HPDE6-E6E7 (cell line): Measurements from ENCODE around the gene LDLRAD3.
A peak's percentile ranks its signal among the peaks of the same experiment; 100 is the strongest.

Experiments used
- DNase-seq: peaks from one replicate; pipeline ENCODE4 v3.0.0; 2011; ENCODE audit warnings: missing footprints; ENCODE audit errors: extremely low spot score

LDLRAD3 gene

DNA sequence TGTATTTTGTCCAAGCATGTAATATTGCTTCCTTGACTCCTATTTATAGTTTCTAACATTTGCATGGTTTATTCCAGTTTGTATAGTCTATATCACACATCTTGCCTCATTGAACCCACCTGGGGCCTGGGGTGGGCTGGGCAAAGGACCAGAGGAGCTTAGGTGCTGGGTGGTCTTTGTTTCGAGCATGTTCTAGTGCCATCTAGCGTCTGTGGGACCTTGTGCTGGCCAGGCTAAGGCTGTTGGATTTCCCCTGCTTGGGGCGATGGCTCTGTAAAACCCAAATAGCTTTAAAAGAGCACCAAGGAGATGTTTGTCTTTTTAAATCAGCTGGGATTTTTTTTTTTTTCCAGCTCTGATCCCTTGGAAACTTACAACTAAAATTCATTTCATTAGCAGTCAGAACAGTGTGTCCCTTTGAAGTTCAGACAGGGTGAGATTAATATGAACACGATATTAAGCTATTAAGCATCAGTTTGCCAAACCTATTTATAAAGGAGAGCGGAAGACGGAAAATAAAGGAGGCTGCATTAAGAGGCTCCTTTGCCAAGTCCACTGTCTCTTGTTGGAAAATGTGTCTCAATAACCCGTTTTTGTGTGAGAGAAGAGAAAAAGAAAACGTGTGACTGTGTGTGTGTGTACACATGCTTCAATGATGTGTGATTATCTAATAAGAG lies 188.0 kb downstream of the LDLRAD3 start:
- DNase-seq = no peak

DNA sequence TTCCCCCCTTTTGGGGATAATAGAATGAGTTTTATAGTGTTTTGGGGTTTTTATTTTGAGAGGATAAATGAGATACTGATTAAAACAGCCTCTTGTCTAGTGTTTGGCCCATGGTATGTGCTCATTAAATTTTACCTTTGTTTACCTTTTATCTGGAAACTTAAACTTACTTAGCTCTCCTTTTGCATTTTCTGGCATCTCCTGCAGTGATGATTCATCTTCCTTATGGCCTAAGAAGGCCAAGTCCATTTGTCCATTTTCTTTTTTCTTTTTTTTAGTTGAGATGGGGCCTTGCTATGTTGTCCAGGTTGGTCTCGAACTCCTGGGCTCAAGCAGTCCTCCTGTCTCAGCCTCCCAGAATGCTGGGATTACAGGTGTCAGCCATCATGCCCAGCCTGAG lies 189.1 kb downstream of the LDLRAD3 start:
- DNase-seq = no peak

DNA sequence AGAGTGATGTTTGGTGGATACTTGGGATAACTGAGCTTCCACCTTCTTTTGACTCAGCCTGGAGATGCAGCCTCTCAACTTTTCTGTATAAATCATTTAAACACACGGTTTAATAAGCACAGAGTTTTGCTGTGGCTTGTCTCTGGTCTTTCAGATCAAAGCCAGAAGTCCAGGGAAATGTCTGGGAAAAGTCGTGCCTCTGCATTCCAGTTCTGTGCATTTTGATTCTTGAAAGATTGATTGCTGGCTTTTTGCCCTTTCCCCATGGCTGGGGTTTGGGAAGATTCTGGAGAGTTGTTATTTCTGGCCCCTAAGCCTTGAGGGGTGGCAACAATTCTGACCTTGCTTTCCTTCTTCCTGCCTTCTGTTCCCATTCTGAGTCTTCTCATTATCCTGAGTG lies 191.2 kb downstream of the LDLRAD3 start:
- DNase-seq = no peak

DNA sequence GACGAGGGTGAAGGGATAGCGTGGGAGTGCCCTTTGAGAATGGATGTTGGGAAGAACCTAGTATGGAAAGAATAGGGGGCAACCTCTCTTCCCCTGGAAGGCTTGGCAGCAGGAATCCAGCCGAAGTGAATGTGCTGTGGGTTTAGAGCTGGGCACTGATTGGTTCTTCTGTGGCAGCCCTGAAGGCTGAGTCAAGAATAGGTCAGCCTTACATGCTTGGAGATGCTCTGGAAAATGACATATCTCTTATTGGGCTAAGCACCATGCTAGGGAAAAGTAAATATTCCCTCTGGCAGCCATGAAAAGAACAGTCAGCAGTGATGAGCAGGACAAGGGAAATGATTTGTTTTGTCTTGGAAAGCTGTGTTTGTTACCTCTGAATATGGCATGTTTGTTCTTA lies 195.9 kb downstream of the LDLRAD3 start:
- DNase-seq = no peak

DNA sequence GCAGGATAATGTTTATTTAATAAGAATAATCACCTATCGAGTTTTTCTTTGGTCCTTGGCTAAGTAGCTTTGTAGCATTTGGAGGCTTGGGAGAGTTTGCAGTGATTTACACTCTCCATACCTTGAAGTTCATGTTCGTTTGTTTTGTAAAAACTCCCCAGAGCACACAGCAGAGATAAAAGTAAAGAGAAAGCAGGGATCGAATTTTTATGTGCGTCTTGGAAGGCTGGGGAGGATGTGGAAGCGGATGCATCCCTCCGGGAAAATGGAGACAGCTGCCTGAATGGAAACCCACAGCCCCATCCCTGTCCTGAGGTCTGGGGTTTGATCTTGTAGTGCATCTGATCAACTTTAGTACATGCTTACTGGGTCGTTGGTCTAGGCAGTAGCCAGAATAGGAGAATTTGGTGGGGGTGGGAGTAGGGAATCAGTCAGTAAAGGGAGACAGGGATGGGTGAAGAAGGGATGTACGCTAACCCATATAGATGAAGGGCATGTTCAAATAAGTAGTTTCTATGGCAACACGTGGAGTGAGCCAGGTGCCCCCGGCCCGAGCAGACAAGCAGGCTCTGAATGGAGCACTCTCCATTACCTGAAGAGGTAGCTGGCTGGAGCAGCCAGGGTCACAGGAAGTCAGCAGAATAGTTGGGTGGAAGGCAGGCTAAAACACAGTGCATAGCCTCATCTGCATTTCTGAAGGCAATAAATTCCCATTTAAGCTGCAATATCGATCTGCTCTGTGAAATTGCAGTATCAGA lies 197.5 kb downstream of the LDLRAD3 start:
- no peak for DNase-seq

DNA sequence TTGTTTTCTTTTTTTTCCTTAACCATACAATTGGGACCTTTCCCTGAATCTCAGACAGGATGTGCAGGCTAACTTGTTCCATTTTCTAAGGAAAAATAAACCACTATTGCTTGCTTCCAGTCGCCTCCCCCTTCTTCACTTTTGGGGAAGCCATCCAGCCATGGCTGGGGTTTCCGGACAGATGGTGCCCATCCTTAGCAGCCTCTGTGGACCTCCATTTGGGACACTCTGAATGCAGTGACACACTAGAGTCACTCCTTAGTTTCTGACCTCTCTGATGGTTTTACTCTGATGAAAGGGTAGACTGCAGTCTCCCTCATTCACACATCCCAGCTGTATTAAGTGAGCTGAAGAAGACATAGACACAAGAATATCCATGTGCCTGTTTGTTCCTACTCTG lies 198.1 kb downstream of the LDLRAD3 start:
- no peak for DNase-seq

DNA sequence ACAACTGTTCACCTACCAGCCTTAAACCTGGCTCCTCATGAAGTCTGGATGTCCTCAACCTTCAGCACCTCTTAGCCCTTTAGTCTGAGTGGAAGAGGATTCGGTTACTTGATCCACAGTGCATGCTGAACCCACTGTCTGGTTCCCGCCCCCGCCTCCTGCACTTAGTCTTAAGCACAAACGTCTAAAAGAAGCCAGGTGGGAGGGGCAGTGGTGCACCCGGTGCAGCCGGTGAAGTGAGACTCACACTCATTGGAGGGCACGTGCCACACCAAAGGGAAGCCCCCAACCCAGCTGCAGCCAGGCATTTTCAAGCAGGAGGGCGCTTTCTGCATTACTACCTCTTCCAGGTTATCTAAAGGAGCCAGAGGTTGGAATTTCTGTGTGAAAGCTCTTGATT lies 198.6 kb downstream of the LDLRAD3 start:
- no peak for DNase-seq

DNA sequence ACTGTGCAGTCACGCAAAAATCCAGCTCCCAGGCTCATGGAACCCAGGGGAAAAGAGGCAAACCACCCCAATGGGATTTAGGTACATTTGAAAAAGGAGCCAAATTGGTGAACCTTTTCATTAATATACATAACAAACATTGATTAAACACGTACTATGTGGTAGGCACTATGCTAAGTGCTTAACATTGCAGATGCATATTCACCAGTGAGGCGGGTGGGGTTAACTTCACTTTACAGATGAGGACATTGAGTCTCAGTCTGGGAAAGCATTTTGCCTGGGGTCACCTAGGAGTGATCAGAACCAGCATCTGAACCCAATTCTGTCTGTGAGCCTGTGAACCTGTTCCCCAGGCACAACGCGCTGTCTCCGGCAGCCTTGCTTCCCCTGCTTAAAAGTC lies 199.0 kb downstream of the LDLRAD3 start:
- no peak for DNase-seq

DNA sequence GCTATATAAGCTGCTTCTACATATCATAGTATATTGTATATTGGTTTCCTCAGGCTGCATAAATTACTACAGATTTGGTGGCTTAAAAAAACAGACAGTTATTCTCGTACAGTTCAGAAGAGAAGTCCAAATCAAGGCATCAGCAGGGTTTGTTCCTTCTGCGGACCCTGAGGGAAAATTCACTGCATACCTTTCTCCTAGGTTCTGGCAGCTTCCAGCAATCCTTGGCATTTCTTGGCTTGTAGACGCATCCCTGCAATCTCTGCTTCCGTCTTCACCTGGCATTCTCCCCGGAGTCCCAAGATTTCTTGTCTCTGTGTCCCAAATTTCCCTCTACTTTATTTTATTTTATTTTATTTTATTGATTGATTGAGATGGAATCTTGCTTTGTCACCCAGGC lies 202.6 kb downstream of the LDLRAD3 start:
- no peak for DNase-seq

DNA sequence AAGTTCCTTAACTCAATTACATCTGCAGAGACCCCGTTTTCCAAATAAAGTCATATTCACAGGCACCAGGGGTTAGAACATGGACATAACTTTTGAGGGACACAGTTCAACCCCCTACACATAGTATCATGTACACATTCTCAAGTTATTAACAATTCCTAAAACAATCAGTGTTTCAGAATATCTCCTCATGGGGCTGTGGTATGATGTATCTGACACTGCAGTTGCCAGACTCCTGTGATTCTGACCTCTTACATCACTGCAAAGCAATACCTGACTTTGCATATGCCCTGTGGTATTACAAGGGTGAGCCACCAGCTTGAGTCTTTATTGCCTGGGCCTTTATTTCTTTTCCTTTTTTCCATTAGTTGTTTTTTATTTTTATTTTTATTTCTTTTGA lies 203.6 kb downstream of the LDLRAD3 start:
- no peak for DNase-seq

DNA sequence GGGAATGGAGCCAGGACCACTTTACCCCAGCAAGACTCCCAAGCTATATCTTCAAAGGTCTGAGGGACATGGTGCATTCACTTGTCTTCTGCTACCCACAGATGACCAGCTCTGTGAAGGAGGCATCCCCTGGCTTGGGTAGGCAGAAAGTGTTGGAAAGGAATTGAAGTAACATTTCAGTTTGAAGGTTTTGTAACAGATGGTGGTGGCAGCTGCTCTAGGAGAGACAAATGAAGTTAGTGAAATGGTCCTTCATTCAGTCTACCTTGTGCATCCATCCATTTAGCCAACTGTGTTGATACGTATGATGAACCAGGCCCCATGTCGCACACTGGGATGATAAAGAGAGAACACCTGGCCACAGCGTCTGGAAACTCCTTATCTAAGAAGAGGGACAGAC lies 204.8 kb downstream of the LDLRAD3 start:
- DNase-seq = no peak

DNA sequence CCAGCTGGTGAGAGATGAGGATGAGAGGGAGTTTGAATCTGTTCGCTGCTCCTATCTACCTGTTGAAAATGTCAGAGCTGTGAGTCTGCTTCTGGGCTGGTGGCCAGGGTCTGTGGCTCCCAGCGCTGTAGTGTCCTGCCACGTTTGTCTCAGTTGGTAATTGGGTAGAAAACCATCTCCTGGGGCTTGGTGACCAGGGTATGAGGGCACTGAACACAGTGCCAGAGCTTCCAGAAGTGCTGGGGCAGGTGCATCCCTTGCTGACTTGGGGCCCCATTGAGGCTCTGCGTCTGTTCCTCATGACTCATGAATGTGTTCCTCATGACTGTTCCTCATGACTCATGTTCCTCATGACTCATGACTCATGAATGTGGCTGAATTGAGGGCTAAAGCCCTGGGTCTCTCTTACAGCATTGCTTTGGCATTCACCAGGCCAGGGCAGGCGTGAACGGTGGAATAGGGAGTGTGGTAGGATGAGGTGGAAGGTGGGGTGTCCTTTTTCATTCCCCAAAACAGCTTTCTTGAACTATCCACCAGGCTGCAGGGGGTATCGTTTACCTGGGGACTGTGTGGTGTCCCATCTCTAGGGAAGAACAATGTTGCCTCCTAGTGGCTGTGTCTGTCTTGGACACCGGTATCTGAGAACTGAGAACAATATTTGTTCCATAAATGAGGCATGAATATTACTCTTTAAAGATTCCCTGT lies 205.8 kb downstream of the LDLRAD3 start:
- peak; percentile 97 for DNase-seq

DNA sequence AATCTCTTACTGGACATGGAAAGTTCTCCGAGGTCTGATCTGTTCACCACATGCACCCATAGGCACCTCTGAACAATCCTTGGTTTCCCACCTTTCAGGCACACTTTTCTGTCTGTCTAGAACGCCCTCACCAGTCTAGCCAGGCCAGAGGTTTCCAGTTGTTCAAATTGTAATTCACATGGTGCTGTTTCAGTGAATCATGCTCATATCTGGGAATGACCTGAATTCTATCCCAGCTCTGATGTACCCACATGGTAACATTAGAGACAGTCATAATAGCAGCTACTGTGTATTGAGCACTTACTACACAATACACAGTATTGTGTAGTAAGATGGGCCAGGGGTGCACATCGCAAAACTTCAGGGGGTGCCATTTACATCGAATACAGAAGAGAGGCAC lies 207.1 kb downstream of the LDLRAD3 start:
- no peak for DNase-seq

DNA sequence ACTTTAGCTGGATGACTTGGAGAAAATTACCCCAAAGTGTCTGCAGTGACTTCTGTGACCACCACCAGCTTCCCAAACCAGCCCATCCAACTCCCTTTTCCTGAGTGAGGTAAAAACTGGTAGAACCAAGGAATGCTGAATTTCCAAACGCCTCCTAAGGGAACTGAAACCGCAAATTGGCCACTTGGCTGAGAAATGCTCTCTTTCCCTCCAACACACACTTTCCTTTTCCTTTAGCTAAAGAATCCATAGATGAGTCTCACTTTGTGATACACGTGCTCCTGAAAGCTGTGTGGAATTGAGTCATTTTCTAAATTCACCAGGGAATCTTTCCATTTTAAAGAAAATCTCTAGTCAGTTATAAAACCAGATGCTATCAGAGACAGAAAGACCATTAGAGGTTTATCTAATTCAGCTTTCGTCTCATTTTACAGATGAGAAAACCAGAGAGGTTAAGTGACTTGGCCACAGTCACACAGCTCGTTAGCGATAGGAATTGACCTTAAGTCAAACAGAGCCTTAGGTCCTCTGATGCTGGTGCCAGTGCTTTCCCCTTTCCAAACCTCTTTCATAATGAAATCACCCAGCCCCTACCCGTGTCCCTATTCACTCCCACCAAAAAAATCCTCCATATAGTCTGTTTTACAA lies 208.2 kb downstream of the LDLRAD3 start:
- no peak for DNase-seq

DNA sequence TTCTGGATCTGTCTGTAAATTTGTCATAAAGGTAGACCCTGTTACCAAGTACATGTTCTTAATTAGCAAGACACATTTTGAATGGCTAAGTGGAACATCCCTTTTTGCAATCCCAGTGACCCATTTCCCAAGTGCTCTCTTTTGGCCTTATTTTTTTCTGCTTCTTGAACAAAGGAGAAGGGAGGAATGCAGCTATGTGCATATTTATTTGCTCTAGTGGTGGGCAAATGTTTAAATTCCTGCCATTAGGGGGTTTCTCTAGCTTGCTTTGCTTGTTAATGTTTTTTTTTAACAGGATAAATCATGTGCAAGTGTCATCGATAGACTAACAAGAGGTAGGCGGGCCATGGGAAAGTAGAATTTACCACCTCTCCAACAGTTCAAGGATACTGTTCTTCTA lies 209.7 kb downstream of the LDLRAD3 start:
- DNase-seq = no peak

DNA sequence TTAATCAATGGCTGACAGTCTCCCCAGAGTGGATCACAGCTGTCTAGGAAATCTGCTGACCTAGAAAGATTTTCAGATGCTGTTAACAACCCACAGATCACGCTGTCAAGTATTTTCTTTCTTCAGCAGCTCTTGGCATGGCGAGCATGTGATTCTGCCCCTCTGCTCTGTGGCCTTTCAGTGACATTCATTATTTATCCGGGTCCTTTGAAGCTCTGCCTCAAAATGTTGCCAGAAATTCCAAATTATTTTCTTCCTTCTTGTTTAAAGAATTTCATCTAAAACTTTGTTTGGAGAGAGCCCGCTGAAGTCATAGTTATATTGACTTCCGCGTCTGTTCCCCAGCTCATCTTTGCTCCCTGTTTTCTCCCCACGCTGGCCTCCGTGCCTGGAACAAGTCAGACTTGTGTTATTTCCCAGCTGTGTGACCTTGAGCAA lies 211.3 kb downstream of the LDLRAD3 start:
- DNase-seq = no peak

DNA sequence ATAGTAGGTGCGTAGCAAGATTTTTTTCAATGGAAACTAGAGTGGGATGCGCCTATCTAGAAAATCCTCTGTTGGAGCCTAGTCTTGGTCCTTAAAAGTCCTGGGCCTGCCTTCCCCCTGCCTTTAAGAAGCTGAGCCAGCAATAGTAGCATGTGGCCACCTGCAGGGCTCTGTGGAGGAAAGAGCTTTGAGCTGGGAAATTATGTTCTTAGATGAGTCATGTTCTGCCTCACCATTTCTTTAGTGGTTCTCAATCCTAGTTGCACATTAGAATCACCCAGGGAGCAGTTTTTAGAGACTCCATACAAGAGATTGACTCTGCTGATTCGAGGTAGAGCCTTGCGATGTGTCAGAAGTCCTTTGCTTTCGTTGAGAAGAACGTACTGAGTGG lies 211.9 kb downstream of the LDLRAD3 start:
- no peak for DNase-seq

DNA sequence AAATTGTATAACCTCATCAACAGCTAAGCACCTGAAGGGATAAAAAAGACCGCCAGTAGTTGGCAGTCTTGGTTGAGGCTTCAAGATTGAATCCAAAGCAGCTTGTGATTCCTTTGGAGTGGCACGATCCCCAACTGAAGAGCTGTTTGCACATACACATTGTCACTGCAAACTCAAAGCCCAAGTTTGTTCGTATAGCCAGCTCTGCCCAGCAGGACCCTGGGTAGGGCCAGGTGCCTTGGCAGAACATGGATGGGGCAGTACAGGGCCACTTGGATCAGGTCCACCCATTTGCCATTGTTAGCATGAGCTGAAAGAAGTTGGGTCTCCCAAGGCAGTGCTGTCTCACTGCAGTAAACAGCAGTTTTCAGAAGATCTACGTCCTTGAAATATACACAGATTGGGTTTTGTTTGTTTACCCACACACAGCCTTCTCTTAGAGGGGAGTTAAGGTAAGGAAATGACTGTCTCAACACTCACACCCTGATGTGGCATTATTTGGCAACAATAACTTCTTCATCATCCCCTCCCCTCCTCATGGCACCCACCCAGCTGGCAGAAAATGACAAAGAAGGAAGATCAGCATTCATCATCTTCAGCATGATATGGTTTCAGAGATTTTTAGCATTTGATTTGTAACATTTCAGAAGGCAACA lies 212.4 kb downstream of the LDLRAD3 start:
- DNase-seq = no peak

DNA sequence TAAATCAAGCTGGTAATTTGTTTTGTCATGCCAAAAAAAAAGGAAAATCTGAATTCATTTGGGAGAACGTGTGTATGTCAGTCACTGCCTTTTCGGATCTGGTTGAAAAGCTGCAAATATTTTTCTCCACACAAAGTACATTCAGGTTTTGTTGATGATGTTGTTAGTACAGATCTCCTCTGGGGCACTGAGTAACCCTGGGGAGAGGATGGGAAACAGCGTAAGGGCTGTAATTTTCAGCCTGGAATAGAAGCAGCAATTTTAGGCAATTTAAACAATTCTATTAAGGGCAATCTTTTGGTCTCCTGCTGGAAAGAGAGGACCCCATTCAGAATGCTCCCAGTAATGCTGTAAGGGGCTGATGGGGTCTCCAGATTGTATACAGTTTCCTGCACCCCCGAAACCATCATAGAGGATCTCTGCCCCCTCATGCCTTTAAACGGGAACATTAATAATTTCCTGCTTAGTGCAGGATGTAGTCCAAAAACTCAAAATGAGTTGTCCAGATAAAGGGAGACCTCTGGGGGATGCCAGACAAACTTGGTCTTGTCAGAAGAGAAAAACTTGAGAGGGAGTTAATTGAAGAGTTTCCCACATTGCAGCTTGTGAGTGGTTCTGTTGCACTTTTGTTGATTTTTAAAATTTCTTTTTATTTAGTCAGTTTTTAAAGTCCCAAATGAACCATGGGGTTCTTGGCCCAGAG lies 213.1 kb downstream of the LDLRAD3 start:
- no peak for DNase-seq

DNA sequence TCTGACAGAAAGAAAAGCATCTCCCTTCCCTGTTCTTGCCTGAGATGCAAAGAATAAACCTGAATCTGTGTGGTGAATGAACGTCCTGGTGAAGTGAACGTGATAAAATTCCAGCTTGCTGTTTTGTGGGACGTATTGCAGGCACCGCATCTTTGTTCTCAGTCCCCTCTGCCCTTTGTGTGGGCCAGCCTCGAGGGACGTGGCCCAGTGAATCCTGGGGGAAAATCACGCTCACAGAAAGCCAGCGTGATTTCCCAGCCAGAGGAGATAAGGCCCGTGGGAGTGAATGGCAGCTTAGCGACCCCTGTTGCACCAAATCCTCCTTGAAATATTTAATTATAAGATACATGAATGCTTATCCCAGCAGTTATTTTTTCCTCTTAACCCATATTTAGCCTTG lies 216.2 kb downstream of the LDLRAD3 start:
- DNase-seq = no peak

DNA sequence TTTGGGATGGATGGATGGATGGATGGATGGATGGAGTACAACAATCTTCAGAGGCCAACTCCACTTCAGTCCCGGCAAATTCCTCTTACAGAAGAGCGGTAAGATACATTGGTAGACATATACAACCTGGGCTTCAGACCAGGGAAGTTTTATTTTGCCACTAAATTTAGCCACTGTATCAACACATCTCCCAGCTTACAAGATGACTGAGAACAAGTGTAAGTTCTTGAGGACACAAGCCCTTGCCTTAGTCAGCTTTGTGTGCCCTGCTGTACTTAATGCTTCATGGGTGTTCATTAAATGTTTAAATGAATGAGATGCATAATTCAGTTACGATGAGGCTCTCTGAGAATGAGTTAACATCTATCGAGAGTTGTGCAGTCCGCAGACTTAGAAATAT lies 217.7 kb downstream of the LDLRAD3 start:
- no peak for DNase-seq
